BLaER1 (cell line): ENCODE results near the gene ATG4B.

Experiments
- H3K27ac ChIP-seq: shearing (Covaris generic); formaldehyde crosslinking; 2 replicates; pipeline ENCODE4 v1.8.1; 2022
- H3K27me3 ChIP-seq: shearing (Covaris generic); formaldehyde crosslinking; 2 replicates; pipeline ENCODE4 v1.8.1; 2022
- H3K36me3 ChIP-seq: shearing (Covaris generic); formaldehyde crosslinking; 2 replicates; pipeline ENCODE4 v1.8.1; 2022
- H3K4me1 ChIP-seq: shearing (Covaris generic); formaldehyde crosslinking; 2 replicates; pipeline ENCODE4 v1.8.1; 2022
- H3K4me2 ChIP-seq: shearing (Covaris generic); formaldehyde crosslinking; 2 replicates; pipeline ENCODE4 v1.8.1; 2022
- H3K4me3 ChIP-seq: shearing (Covaris generic); formaldehyde crosslinking; 2 replicates; pipeline ENCODE4 v1.8.1; 2022
- H3K9ac ChIP-seq: shearing (Covaris generic); formaldehyde crosslinking; 2 replicates; pipeline ENCODE4 v1.8.1; 2022
- H3K9me3 ChIP-seq: shearing (Covaris generic); formaldehyde crosslinking; 2 replicates; pipeline ENCODE4 v1.8.1; 2022
- H4K20me1 ChIP-seq: shearing (Covaris generic); formaldehyde crosslinking; 2 replicates; pipeline ENCODE4 v1.8.1; 2022
- Cebpa-rat ChIP-seq: shearing (Covaris generic); IDR thresholded peaks from 2 replicates; pipeline ENCODE4 v1.8.1; 2022

ATG4B gene

GRCh38 chr2:241680827-241681599 is 43.5 kb downstream of the ATG4B start:
- Histone ChIP-seq H3K27me3 (no peaks in the 10 kb centered on the region), H4K20me1 (peaks cover 46% of the 10 kb centered on the region), H3K4me2 (no peak overlapping the region), H3K4me3 (no peak overlapping the region), H3K9ac (peak overlapping the region; percentile 28; the same call in 1 of the 2 replicates), H3K36me3 (peaks cover 97% of the 10 kb centered on the region), H3K4me1 (peaks cover 13% of the 10 kb centered on the region), H3K27ac (no peak overlapping the region), H3K9me3 (no peaks in the 10 kb centered on the region)
- no peak for TF ChIP-seq Cebpa-rat

- no peaks in the 10 kb centered on the region for H3K27me3 ChIP-seq
- H3K9ac ChIP-seq = peak overlapping the region; percentile 98
- H3K27ac ChIP-seq = peak overlapping the region; percentile 98
- no peaks in the 10 kb centered on the region for H3K9me3 ChIP-seq
- H4K20me1 ChIP-seq = peaks cover 18% of the 10 kb centered on the region; the same call in 1 of the 2 replicates
- TF ChIP-seq Cebpa-rat = no peak
- H3K4me1 ChIP-seq = peaks cover 38% of the 10 kb centered on the region
- H3K36me3 ChIP-seq = peaks cover 67% of the 10 kb centered on the region
- H3K4me3 ChIP-seq = peak overlapping the region; percentile 99
- H3K4me2 ChIP-seq = peak overlapping the region; percentile 90
These were observed 48.8 kb downstream of the ATG4B start for GRCh38 chr2:241686324-241686649.

DNA sequence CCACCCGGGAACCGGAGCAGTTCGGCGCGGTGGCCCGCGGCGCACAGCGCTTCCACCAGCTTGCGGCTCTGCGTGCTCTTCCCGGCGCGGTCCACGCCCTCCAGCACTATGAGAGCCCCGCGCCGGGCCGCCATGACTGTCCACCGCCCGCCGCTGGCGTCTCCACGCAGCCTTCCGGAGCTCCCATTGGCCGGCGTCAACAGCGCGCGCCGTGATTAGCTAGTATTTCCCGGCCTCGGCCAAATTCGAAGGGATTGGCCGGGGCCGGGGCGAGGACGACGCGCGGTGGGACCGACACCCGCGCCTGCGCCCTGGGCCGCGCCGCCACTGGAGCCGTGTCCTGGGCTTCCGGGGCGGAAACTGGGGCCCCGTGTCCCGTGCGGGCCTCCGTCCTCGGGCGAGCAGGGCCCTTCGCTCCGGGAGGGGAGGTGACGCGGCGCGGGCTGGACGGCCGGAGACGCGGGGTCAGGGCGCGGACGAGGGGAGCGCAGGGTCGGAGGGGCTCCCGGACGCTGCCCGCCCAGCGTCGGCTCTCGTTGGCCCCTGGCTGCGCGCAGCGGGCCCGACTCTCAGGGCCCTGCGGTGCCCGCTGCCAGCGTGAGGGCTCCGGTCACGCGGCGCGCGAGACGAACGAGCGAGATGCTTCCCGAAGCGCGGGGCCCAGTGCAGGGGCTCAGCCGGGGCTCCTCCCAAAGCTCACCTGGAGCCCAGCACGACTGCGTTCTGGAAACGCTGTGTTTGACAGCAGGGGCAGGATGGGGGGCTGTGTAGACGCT is 49.3 kb downstream of the ATG4B start, which contains the start of gene DTYMK:
TSS of gene DTYMK (minus strand) at position 166 of the 776 bp plus-strand sequence. CDS start at position 134, 32 bp downstream.
- peaks cover 38% of the 10 kb centered on the region for H3K4me1 ChIP-seq
- peak within 1 kb of the TSS; percentile 98 for H3K9ac ChIP-seq
- TF ChIP-seq Cebpa-rat = no peak
- H3K4me3 ChIP-seq = peak within 1 kb of the TSS; percentile 99
- peak within 1 kb of the TSS; percentile 90 for H3K4me2 ChIP-seq
- peak within 1 kb of the TSS; percentile 98 for H3K27ac ChIP-seq
- no peaks in the 10 kb centered on the region for H3K27me3 ChIP-seq
- peaks cover 67% of the 10 kb centered on the region for H3K36me3 ChIP-seq
- H3K9me3 ChIP-seq = no peaks in the 10 kb centered on the region
- H4K20me1 ChIP-seq = peaks cover 13% of the 10 kb centered on the region; the same call in 1 of the 2 replicates

- Histone ChIP-seq H3K9me3 (no peaks in the 10 kb centered on the region), H4K20me1 (peaks cover 13% of the 10 kb centered on the region; the same call in 1 of the 2 replicates), H3K4me3 (no peak overlapping the region), H3K27ac (no peak overlapping the region), H3K36me3 (peaks cover 67% of the 10 kb centered on the region), H3K27me3 (no peaks in the 10 kb centered on the region), H3K9ac (peak overlapping the region; percentile 51; the same call in 1 of the 2 replicates), H3K4me1 (peaks cover 38% of the 10 kb centered on the region), H3K4me2 (peak overlapping the region; percentile 75)
- no peak for TF ChIP-seq Cebpa-rat
These were observed 51.8 kb downstream of the ATG4B start for GRCh38 chr2:241689306-241689705.

DNA sequence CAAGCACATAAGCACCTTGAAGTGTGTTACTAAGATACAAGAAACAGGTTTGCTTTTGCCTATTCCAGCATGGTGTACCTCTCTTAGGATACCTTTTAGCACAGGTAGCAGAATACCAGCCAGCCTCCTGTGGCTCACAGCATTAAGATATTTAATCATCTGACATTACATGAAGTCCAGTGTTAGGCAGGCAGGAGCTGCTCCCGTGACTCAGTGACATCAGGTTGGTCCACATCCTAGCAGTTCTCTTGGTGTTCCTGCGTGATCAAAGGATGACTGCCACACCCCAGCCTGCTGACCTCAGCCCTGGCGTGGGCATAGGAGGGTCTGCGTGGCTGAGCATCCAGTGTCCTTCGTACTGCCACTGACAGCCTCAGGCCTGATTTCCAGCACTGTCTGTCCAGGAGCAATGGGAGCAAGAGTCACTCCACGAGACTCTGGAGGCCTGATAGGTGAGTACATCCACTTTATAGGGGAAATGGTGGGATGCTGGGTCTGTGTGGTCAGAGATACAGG is 52.8 kb downstream of the ATG4B start:
- H4K20me1 ChIP-seq = peaks cover 13% of the 10 kb centered on the region; the same call in 1 of the 2 replicates
- TF ChIP-seq Cebpa-rat = no peak
- H3K36me3 ChIP-seq = peaks cover 67% of the 10 kb centered on the region
- no peak overlapping the region for H3K9ac ChIP-seq
- no peak overlapping the region for H3K4me2 ChIP-seq
- no peak overlapping the region for H3K4me3 ChIP-seq
- no peaks in the 10 kb centered on the region for H3K27me3 ChIP-seq
- no peak overlapping the region for H3K27ac ChIP-seq
- H3K4me1 ChIP-seq = peaks cover 32% of the 10 kb centered on the region
- H3K9me3 ChIP-seq = no peaks in the 10 kb centered on the region

DNA sequence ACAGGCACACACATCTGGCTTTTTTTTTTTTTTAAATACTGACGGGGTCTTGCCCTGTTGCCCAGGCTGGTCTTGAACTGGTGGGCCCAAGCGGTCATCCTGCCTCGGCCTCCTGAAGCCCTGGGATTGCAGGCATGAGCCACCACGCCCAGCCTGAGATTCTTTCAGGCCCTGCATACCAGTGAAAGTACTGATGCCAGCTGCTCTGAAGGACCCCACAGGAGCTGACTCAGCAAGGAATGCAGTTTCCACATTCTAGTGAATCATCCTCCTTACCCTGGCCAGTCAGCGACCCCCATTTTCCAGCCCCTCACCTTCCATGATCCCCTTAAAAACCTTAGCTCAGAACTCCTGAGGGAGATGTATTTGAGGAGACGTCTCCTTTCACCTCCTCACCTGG is 55.0 kb downstream of the ATG4B start:
- H3K4me3 ChIP-seq = no peak overlapping the region
- H3K27ac ChIP-seq = no peak overlapping the region
- no peak for TF ChIP-seq Cebpa-rat
- H3K36me3 ChIP-seq = peaks cover 76% of the 10 kb centered on the region
- H3K9me3 ChIP-seq = no peaks in the 10 kb centered on the region
- peaks cover 13% of the 10 kb centered on the region; the same call in 1 of the 2 replicates for H4K20me1 ChIP-seq
- H3K27me3 ChIP-seq = no peaks in the 10 kb centered on the region
- peaks cover 24% of the 10 kb centered on the region for H3K4me1 ChIP-seq
- H3K4me2 ChIP-seq = no peak overlapping the region
- no peak overlapping the region for H3K9ac ChIP-seq

DNA sequence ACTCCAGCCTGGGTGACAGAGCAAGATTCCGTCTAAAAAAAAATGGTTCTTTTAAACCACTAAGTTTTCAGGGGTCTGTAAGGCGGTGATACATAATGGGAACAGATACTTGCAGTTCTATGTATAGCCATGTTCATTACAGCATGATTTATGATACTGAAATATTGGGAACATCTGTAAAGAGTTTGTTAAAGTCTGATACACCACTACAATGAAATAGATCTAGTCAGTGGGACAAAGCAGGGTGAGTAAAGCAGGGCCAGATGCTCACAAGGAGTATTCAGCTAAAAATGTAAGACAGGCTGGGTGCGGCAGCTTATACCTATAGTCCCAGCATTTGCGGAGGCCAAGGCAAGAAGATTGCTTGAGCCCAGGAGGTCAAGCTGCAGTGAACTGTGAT is 58.2 kb downstream of the ATG4B start:
- Histone ChIP-seq H3K9me3 (no peaks in the 10 kb centered on the region), H3K27ac (no peak overlapping the region), H3K27me3 (no peaks in the 10 kb centered on the region), H3K36me3 (peaks cover 60% of the 10 kb centered on the region), H3K4me3 (no peak overlapping the region), H3K9ac (no peak overlapping the region), H3K4me1 (peaks cover 21% of the 10 kb centered on the region), H4K20me1 (no peaks in the 10 kb centered on the region; the same call in 1 of the 2 replicates), H3K4me2 (no peak overlapping the region)
- TF ChIP-seq Cebpa-rat = no peak

DNA sequence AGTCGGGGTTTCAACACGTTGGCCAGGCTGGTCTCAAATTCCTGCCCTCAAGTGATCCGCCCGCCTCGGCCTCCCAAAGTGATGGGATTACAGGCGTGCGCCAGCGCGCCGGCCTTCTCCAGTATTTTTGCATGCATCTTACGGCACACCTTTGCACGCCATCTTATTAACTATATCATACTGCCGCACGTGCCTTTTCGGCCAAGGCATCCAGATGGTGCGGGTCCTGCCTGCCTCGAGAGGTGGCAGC is 63.6 kb downstream of the ATG4B start:
- Histone ChIP-seq H3K4me2 (peak overlapping the region; percentile 78), H4K20me1 (peaks cover 15% of the 10 kb centered on the region), H3K4me1 (peaks cover 45% of the 10 kb centered on the region), H3K9me3 (peaks cover 7% of the 10 kb centered on the region), H3K36me3 (peaks cover 30% of the 10 kb centered on the region), H3K27me3 (no peaks in the 10 kb centered on the region), H3K9ac (peak overlapping the region; percentile 91), H3K4me3 (peak overlapping the region; percentile 71), H3K27ac (peak overlapping the region; percentile 95)
- no peak for TF ChIP-seq Cebpa-rat

DNA sequence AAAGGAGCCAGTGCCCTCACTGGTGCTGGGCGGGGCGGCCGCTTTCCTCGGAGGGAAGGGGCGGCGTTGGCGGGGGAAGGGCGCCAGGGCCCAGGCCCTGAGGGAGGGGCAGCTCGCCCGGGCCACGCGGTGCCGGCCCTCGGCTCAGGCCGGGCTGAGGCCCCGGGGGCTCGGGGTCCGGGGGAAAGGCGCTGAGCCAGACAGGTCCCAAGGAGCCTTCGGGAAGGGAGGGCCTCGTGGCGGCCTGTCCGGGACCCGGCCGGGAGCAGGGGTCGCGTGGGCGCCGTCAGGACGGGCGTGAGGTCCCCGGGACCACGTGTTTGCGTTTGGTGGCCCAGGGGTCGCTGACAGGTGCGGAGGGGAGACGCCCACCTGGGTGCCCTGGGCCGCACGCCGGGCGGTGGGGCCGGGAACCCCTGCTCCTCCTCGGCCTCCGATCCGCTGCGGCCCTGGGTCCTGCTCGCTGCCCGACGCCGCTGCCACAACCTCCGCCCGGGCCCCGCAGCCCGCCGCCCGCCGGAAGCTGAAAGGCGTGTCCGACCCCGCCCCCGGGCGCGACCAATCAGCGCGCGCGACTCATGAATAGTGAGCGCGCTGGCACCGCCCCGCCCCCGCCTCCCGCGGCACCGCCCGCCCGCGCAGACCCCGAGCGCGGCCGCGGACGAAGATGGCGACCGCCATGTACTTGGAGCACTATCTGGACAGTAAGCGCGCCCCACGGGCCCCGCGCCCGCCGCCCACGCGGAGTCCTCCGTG is 64.1 kb downstream of the ATG4B start, which contains the start of gene ING5:
TSS of gene ING5 (plus strand) at position 641 of the 756 bp plus-strand sequence. CDS start at position 668, 27 bp downstream.
- Histone ChIP-seq H3K9me3 (peaks cover 12% of the 10 kb centered on the region), H3K4me1 (peaks cover 45% of the 10 kb centered on the region), H3K27me3 (no peaks in the 10 kb centered on the region), H3K4me2 (peak within 1 kb of the TSS; percentile 99), H4K20me1 (peaks cover 15% of the 10 kb centered on the region), H3K36me3 (peaks cover 30% of the 10 kb centered on the region), H3K27ac (peak within 1 kb of the TSS; percentile 95), H3K9ac (peak within 1 kb of the TSS; percentile 91), H3K4me3 (peak within 1 kb of the TSS; percentile 71)
- TF ChIP-seq Cebpa-rat = no peak
